ENCODE measurements around the gene HS3ST3A1. TPM values are rescaled to one million over a fixed set of nuclear protein-coding genes. Genes with fewer than 3 reads are reported as not detected.
A peak's percentile ranks its signal among the peaks of the same experiment; 100 is the strongest.

HS3ST3A1 gene
- 14.7 and 15.0 TPM in 2 replicates for total RNA-seq
- long read RNA-seq = 0 reads

DNA sequence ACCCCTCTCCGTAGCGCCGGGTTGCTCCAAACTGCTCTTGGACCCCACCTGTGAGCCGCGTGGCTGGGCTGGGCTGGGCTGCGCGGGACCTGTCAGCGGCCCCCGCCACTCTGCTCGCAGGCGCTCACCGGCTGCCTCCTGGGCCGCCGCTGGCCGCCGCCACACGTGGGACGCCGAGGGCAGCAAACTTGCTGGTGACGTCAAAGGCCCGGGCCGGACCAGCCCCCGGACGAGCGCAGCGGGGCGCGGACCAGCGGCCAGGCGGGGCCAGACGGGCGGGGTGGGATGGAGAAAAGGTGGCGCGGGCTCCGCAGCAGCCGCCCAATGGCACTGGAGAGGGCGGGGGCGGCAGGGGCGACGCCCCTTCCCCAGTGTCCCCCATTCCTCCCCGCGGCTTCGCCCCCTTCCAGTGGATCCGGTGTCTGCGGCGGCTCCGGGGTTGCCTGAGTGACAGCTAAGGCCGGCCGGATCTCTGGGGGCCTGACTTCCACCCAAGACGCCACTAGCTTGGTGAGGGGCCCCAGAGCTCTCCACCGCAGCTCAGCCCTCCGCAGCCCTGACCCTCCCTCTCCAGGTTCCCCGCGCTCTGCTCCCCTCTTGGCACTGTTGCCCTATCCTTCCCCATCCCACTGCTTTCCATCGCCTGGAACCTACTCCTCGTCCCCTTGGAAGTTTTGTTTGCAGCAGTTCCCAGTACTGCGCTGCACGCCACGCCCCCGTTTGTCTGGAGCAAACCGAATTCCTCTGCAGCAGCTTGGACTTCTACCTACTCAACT lies at the start of gene HS3ST3A1:
HS3ST3A1 (minus strand) TSS at position 154 of the 776 bp plus-strand sequence. CDS start 800 bp downstream, outside the sequence.
- H3K27ac Mint-ChIP-seq (ENCODE audit: unreplicated experiment) = peak within 1 kb of the TSS; percentile 76
- no peaks in the 10 kb centered on the region for H3K36me3 Mint-ChIP-seq (ENCODE audit: low read depth)
- no peaks in the 10 kb centered on the region for H3K27me3 Mint-ChIP-seq (ENCODE audit: low read depth)
- H3K4me3 Mint-ChIP-seq = peak within 1 kb of the TSS; percentile 93
- H3K9me3 Mint-ChIP-seq = peaks cover 3% of the 10 kb centered on the region
- TF ChIP-seq, protein P1, sequence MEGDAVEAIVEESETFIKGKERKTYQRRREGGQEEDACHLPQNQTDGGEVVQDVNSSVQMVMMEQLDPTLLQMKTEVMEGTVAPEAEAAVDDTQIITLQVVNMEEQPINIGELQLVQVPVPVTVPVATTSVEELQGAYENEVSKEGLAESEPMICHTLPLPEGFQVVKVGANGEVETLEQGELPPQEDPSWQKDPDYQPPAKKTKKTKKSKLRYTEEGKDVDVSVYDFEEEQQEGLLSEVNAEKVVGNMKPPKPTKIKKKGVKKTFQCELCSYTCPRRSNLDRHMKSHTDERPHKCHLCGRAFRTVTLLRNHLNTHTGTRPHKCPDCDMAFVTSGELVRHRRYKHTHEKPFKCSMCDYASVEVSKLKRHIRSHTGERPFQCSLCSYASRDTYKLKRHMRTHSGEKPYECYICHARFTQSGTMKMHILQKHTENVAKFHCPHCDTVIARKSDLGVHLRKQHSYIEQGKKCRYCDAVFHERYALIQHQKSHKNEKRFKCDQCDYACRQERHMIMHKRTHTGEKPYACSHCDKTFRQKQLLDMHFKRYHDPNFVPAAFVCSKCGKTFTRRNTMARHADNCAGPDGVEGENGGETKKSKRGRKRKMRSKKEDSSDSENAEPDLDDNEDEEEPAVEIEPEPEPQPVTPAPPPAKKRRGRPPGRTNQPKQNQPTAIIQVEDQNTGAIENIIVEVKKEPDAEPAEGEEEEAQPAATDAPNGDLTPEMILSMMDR (conservative IDR thresholded peaks at IDR 0.05) = no peak
- peaks cover 45% of the 10 kb centered on the region for H3K4me1 Mint-ChIP-seq
- DNase-seq (ENCODE audit: low read depth, low spot score) = peak; percentile 73

DNA sequence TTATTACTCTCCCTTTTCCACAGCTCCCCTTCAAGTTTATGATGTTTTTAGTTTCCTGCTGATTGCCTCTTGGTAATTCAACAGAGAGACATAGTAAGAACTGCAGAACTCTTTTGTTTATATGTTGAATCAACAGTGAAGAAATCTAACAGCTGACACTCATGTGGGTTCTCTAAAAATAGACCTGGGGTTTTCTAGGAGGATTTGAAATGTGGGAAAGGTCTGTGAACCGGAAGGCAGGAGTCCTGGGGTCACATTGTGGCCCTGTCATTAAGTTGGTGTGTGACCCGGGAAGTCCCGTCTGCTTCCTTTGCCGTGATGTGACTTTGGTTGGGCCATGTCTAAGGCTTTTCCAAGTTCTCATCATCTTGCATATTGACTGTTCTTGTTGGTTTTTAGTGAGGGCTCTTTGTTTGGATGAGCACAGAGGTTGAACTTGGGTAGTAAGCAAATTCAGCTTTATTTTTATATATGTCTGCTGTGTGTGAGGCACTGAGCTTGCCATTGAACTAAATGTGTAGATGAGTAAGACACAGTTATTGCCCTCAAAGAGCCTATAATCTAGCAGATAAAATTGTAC lies 48.5 kb upstream of the HS3ST3A1 start:
- H3K4me1 Mint-ChIP-seq = peaks cover 11% of the 10 kb centered on the region
- no peak overlapping the region for H3K4me3 Mint-ChIP-seq
- H3K27me3 Mint-ChIP-seq (ENCODE audit: low read depth) = no peaks in the 10 kb centered on the region

DNA sequence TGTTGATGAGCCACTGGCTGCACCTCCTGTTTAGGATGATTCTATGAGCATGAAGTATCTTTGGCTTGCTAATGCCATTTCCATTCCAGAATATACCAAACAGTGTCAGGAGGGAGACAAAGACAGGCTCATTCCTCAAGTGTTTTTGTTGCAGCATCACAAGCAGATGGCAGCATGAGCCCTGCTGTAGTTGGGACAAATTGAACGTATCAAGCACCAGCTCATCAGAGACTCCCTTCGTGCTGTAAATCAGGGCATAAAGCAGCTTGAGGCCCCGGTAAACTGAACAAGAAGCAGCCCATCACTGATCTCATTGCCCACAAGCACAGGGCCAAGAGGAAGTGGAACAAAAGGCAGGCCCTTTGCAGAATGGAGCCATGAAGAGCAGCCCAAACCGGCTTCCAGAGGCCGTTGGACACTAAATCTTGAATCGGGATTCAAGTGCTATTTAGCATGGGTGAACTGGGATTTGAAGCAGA lies 45.9 kb upstream of the HS3ST3A1 start:
- H3K4me3 Mint-ChIP-seq = no peak overlapping the region
- no peak for DNase-seq (ENCODE audit: low read depth, low spot score)
- no peaks in the 10 kb centered on the region for H3K9me3 Mint-ChIP-seq
- H3K27ac Mint-ChIP-seq (ENCODE audit: unreplicated experiment) = no peak overlapping the region
- no peaks in the 10 kb centered on the region for H3K27me3 Mint-ChIP-seq (ENCODE audit: low read depth)
- TF ChIP-seq, protein P1 (conservative IDR thresholded peaks at IDR 0.05) = no peak
- H3K4me1 Mint-ChIP-seq = peaks cover 29% of the 10 kb centered on the region
- H3K36me3 Mint-ChIP-seq (ENCODE audit: low read depth) = no peaks in the 10 kb centered on the region

More for the DNA sequence above, 48.5 kb upstream of the HS3ST3A1 start:
- no peak for DNase-seq (ENCODE audit: low read depth, low spot score)
- Mint-ChIP-seq H3K27ac (ENCODE audit: unreplicated experiment) (no peak overlapping the region), H3K36me3 (ENCODE audit: low read depth) (no peaks in the 10 kb centered on the region), H3K9me3 (no peaks in the 10 kb centered on the region)
- TF ChIP-seq, protein P1 (conservative IDR thresholded peaks at IDR 0.05) = no peak

DNA sequence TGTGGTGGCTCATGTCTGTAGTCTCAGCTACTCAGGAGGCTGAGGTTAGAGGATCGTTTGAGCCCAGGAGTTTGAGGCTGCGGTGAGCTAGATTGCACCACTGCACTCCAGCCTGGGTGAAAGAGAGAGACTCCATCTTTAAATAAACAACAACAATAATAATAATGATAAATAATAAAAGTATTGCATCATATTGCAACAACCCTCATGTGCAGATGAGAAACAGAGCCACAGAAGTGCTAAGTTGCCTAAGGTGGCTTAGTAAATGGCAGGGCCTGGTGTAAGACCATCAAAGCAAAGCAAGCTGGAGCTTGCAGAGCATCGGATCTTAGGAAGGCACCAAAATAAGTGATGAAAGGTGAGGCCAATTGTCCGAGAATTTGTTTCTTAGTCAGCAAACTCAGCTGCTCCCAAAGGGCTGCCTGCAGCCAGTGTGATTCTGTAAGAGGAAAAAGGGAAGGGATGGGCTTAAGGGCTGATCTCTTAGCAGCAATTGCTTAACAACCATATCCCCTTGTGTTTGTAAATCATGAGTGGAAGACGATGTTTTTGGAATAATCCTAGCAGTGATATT lies 45.3 kb upstream of the HS3ST3A1 start:
- Mint-ChIP-seq H3K4me3 (no peak overlapping the region), H3K36me3 (ENCODE audit: low read depth) (no peaks in the 10 kb centered on the region), H3K9me3 (no peaks in the 10 kb centered on the region), H3K27ac (ENCODE audit: unreplicated experiment) (no peak overlapping the region), H3K27me3 (ENCODE audit: low read depth) (no peaks in the 10 kb centered on the region), H3K4me1 (peaks cover 34% of the 10 kb centered on the region)
- TF ChIP-seq, protein P1 (conservative IDR thresholded peaks at IDR 0.05) = no peak
- no peak for DNase-seq (ENCODE audit: low read depth, low spot score)

DNA sequence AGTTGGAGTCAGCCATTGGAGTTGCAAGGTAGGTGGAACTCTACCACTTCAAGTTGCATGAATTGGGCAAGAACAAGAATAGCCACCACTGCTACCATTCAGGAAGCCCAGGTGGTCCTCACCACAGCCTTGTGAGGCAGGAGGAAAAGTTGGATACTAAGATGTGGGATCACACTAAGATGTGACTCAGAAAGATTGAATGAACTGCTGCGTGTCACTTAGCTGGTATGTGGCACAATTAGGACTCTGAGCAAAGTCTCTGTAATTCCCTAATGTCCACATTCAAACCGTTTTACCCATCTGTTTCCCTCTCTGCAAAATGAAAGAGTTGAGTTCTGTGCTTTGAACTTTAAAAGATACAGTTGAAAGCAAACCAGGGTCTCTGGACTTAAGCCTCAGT lies 44.7 kb upstream of the HS3ST3A1 start:
- DNase-seq (ENCODE audit: low read depth, low spot score) = no peak
- H3K4me3 Mint-ChIP-seq = no peak overlapping the region
- H3K4me1 Mint-ChIP-seq = peaks cover 40% of the 10 kb centered on the region
- TF ChIP-seq, protein P1 (conservative IDR thresholded peaks at IDR 0.05) = no peak
- no peaks in the 10 kb centered on the region for H3K36me3 Mint-ChIP-seq (ENCODE audit: low read depth)
- no peak overlapping the region for H3K27ac Mint-ChIP-seq (ENCODE audit: unreplicated experiment)
- no peaks in the 10 kb centered on the region for H3K9me3 Mint-ChIP-seq
- H3K27me3 Mint-ChIP-seq (ENCODE audit: low read depth) = no peaks in the 10 kb centered on the region

Measured in neural crest cell (in vitro differentiated cells).